AG08395 (cell line): ENCODE measurements around the gene MRTFB.

Experiments used
- DNase-seq: peaks from one replicate; pipeline ENCODE4 v3.0.0; 2012; ENCODE audit warnings: mixed read lengths, low spot score

Gene MRTFB

DNA sequence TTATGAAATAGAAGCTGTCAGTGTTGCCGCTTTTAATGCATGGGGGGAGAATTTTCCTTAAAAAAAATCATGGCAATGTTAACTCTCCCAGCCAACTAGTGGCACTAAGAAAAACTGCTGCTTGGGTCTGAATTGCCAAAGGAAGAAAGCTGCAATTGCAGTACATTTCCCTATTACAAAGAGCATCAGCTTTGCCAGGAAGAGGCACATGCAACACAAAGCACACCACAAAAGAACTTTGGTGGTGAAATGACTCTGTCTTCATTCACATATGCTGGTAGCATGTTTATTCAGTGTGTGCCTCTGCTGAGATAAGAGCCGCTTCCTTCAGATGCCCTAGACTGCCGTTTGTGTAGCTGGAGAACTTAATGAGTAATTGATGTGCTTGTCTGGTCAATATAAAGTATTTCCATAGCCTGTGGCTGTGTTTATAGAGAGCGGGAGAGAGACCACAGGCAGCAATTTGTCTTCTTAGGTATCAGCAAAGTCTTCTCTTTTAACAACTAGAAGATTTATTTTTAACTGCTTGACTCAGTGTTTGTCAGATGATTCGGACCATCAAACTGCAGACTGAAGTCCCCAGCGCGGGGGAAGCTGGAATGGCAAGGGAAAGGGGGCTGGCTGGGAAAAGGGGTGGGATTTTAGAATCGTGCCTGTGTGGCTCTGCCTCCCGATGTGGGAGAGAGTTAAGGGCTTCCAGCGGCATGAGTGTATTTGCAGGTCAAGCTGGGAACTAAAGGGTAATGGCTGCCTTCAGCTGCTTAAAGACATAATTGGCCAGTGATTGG lies 115.1 kb downstream of the MRTFB start:
- DNase-seq: peak; percentile 49

DNA sequence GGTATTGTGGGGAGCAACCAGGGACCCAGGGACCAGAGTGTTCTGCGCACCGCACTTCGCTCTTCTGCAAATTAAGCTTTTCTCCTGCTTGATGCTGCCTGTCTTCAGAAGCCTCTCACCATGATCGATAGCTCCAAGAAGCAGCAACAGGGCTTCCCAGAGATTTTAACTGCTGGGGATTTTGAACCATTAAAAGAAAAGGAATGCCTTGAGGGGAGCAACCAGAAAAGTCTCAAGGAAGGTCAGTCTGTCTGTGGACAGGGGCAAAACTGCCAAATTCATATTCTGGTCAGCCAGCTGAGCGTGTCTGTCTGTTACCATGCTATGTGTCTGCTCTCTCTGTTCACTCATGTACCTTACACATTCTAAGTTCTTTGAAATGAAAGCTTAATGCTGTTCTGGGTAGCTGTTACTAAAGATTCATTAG lies 115.7 kb downstream of the MRTFB start:
- DNase-seq: no peak

DNA sequence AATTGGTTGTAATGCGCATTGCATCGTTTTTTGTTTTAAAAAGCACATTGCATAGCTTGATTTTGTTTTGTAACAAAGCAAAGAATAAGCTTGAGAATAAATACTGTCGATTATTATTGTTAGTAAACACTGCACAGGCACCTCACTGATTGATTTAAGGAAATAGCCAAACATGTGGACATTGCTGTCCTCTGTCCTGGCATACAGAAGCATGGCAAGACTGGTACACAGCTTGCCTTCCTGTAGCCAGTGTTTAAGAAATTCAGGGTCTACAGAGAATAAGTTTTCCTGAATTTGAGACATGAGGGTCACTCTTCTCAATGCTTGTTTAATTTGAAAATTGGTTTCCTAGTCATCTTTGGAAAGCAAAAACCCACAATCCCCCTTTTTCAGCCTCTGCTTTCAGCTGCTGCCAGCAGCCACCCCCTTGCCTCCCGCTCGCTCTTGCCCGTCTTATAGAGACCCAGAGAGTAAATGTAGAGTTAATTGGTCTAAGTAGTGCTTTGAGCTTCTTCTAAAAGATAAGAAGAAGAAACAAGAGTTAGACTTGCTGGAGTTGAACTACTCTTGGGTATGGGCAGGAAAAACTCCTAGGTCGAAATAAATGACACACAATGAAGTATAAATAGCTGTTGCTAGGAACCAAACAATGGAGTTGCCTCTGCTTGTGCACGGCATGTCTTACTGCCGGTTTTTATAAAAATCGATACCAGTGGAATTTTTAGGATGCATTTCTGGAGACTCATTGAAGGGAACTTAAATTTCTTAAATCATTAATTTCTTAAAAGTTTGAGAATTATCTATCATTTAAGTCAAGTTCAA lies 116.6 kb downstream of the MRTFB start:
- DNase-seq: no peak

DNA sequence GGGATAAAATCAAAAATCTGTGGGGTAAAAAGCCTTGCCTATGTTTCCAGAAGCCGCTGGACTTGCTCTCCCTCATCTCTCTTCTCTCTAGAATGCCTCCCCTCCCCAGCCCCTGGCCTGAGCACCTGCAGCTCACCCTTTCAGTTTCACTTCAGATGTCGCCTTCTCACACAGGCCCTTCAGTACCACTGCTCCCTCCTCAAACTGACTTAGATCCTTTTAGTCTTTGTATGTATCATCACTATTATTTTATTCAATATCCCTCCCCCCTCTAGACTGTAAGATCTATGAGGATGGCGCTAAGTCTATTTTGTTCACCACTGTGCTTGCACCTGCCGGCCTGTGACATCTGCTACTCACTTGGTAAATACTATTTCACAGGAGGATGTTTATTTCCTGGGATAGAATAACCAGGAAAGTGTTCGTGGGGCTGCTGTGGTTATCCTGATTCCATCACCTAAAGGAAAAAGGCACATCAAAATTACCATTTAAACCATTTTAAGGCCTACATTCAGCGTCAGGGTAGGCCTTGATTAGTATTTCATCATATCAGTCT lies 122.3 kb downstream of the MRTFB start:
- no peak for DNase-seq

DNA sequence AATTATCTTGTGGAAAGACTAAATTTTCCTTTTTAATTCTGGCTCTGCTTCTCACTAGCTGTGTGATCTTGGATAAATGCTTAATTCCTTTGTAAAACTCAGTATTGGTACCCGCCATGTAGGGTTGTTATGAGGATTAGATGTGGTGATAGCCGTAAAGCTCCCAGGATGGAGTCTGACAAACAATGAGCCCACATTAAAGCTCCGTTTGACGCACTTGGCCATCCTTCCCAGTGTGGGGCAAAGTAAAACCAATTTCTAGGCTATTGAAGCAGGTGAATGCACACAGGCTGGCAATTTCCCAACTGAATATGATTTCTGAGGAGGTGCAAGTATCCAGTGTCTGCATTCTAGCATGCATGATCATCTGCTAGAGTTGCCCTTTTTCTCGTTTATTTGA lies 123.6 kb downstream of the MRTFB start:
- no peak for DNase-seq

DNA sequence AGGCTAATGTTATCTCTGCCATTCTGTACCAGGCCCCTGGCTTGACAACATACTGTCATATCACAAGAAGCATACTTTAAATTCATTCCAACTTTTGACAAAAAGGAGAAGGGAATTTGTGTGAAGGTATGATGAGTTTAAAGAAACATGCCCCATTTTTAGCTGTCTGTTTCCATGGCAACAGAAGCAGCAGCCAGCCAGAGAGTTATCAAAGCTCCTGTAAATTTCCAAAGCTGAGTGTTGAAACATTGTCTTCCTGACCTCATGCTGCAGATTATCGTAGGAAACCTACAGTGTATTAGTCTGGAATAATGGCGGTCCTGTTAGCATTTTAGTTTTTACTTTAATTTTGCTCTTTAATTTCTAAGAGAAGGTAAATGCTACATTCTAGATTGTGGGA lies 124.9 kb downstream of the MRTFB start:
- DNase-seq: no peak

DNA sequence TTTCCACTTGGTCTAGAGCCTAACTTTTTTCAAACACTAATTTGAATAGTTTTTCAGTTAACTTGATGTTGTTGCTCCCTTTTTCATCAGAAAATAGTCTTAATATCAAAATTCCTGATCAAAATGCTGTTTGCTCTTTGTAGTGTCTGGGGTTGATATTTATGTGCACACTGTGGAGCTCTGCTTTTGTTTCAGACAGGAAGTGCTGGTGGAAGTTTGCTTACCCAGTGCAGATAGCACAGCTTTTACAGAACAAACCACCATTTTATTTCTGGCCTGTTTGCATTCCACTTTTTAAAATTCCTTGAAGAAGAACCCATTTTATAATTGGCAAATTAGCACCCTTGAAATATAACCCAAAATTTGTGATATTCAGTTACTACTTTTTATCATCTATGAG lies 125.4 kb downstream of the MRTFB start:
- no peak for DNase-seq

DNA sequence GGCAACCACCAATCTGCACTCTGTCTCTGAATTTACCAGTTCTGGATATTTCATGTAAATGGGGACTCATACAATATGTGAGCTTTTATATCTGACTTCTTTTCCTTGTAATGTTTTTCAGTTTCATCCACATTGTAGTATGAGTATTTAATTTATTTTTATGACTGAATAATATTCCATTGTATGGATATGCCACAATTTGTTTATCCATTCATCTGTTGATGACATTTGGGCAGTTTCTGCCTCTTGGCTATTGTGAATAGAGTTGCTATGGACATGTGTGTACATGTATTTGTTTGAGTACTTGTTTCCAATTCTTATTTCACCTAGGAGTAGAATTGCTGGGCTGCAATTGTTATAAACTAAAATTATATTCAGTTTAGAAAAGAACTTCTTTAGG lies 126.9 kb downstream of the MRTFB start:
- no peak for DNase-seq

DNA sequence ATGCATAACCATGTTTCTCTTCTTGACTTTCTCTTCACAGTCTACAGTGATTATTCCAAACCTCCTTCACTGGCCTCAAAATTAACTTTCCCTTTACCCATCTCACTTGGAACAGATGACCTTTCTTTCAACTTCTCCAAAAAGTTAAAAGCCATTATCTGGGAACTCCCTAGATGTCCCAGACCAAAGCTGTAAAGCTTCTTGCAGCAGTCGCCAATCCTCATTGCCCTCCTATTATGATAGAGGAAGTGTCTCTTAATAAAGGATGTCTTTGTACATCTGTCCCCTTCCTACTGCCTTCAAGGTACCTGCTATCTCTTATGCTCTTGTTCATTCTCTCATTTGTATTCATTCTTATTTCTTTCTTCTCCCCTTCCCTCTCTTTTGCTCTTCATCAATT lies 127.5 kb downstream of the MRTFB start:
- DNase-seq: no peak

DNA sequence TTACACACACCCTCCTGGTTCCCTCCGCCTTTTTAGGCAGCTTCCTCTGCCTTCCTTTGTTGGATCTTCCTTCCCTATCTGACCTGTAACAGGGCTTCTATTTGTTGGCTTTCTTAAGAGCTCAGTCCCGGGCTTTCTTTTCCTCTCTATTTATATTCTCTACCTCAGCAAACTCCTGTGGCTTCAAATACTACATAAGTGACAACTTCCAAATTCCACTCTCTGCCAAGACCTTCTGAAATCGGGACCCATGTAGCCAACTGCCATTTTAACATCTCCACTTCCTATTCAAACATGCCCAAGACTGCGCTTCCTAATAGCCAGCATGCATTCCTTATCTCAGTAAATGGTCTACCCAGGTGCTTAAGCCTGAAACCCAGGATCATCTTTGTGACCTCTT lies 128.1 kb downstream of the MRTFB start:
- no peak for DNase-seq

DNA sequence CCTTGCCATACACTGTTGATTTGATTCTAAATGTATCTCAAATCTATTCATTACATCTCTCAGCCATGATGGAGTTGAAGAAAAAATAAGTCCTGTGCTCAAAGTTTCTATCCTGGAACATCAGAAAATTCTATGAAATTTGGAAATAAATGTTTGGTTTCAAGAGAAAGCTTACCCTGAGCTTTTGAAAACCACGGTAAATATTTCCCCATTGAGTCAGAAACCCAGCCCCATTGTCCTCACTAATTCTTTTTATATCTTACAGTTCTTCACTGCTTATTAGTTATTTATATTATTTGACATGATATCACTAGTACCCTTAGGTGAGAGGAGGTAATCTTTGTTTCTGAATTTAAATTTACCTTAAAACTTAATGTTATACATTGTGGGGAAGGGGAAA lies 128.5 kb downstream of the MRTFB start:
- peak; percentile 50 for DNase-seq

DNA sequence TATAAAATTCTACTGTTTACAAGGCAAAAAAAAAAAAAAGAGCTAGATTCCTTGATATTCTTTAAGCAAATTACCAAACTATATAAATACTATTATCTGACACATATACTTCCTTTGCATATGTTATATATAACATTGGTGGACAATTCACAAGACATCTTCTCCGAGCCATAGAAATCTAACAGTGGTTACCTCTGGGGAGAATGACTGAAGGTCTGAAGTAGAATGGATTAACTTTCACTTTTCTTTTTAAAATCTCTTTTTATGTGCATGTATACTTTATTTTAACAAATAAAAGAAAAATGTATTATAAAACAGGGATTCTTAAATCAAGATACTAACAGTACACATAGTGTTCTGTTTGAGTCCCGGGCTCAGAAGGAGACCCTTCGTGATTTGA lies 131.0 kb downstream of the MRTFB start:
- DNase-seq: no peak

DNA sequence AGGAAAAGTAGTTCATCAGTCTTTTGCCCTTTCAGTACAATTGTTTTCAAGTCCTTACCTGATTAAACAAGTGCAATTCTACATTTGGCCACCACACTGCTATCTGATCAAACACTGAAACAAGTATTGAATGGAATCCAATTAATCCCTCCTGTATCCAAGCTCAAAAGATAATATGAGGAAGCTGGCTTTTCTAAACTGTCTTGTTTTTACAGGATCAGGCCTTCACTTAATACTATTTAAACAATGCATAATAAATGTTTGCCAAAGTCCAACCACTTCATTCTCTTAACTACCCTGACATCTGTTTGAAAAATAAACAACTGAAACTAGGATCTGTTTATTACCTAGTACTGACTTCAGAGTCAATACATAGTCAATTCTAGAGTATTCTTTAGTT lies 131.6 kb downstream of the MRTFB start:
- peak; percentile 20 for DNase-seq

DNA sequence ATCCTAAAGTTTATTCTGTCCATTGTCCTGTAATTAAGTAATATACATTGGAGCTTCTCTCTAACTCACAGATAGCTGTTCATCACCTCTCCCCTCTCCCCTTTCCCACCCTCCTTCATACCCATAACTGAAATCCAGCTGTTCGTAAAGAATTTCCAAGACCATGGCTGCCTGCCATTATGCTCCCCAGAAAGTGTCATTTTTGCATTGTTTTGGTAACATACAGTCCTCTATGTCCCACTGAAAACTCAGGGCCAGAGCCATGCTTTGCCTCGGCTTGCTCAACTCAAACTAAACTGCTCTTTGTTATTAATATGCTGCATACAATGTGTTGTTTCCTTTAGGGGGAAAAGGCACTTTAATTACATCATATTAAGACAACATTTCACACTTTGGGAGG lies 132.0 kb downstream of the MRTFB start:
- no peak for DNase-seq

DNA sequence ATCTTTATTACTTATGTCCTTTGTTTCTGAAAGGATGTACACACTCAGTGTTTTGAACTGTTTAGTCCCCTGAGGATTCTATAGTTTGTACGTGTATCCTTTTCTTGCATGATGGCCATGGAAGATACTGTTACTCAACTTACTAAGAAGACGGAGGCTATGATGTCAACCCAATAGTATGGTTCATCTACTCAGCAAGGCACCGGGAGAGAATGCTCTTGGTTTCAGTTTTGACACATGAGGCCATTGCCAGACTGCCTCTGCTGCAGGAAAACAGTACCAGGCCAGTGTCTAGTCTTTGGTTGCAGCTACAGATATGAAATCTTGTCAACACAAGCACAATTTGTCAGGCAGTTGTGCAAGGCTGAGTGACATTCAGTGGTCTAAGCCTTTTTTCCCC lies 134.5 kb downstream of the MRTFB start:
- no peak for DNase-seq

DNA sequence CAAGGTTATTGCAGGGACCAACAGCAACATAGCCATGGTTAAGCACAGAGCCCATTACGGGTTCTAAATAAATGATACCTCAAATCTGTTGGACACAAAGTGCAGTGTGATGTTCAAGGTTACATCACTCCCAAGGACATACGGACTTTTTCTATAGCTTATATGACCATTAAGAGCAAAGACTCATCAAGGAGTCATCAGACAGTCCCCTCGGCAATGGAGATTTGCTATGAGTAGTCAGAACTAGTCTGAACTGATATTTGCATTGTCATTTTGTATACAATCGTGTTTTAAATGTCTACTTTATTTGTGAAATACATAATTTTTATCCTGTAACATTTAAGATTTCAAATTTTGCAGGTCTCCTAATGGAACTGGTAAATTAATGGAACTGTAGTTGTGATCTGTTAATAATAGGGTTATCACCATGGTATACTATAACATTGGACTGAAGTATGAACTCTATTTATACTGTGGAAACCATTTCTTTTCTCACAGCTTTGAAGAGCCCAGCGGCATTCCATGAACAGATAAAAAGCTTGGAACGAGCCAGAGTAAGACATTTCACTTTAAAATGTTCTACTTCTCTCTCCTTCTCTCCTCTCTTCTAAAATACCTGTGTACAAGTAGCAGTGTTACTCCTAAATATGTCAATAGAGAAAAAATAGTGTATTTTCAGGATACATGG lies 140.9 kb downstream of the MRTFB start:
- DNase-seq: no peak

DNA sequence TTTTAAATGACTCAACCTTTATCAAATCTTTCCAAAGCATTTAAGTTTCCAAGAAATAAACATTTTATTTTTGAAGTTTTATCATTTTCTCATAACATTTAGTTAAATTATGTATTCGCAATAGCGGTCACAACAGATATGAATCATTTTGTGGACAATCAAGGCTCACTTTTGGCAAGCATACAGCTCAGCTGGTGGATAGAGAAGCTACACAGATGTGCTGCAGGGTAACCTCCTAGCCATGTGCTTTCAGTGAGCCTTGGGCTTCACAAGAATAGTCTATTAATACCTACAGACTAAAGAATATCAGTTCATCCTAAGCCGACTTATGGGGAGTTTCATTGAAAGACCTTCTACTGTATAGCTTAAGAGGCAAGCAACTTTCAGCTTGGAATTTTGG lies 144.8 kb downstream of the MRTFB start:
- DNase-seq: no peak

DNA sequence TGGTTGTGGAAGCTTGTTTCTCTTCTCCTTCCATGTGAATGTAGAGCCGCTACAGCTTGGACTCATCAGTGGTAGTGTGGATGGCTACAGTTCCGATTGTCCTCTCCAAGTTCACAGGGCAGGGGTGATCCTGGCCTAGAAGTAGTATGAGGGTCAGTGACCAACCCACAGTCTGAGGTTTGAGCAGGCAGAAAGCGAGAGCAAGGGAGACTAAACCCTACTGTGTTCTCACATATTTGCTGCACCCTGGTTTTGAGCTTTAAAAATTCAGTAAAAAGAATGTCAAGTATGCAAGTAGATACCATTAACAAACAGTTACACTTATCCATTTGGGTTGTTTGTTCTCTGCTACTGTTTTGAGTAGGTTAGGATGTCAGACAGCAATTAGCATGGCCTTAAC lies 148.9 kb downstream of the MRTFB start:
- DNase-seq: no peak

DNA sequence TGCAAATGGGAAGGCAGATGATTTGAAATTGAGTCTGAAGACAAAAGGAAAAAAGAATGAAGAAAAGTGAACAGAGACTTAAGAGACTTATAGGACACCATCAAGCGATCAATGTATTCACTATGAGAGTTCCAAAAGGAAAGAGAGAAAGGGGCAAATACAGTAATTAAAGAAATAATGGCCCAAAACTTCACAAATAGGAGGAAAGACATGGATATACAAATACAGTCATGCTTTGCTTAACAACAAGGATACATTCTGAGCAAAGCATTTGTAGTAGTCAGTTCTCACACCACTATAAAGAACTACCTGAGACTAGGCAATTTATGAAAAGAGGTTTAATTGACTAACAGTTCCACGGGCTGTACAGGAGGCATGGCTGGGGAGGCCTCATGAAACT lies 152.5 kb downstream of the MRTFB start:
- DNase-seq: no peak

DNA sequence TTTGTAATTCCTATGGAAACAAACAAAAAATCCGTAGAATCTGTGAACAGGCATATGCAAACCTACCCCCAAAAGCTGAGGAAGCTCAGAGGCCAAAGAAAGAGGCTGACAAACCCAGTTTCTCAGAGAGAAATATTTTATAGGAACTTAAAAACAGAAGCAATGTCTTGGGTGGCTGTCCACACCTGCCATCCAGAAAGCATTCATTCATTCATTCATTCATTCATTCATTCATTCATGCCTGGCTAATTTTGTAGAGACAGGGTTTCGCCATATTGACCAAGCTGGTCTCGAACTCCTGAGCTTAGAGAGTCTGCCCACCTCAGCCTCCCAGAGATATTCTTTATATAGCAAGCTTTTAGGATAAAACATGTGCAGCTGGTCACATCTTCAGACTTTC lies 154.3 kb downstream of the MRTFB start:
- DNase-seq: no peak

DNA sequence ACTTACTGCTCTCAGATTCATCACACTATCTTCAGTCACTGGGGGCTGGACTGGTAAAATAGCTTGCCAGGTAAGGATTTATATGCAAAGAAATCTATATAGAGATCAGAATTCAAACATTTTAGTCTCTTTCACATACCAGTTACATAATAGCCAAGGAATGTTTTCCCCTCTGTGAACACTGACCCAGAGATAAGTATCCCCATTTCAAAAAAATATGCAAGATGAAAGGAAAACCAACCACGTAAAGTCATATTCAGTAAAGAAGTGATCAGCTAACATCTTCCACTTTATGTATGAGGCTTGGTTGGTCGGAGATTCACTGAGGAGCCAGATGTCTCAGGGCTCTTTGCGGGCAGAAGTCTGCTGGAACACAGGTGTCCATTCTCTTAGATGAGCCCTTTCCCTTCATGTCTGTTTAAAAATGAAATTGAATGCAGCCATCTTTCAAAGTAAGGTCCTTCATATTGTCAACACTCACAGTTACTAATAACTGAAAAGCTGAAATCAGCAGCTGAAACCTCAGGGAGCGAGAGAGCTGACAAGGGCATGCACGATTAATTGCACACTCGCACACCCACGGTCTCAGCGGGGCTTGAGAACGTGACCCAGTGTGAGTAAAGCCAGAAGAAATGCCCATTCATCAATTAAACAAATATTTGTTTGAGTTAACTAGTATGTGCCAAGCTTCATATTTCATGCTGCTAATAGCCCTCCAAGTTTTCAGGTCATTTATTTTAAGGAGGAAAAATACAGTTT lies 161.2 kb downstream of the MRTFB start:
- no peak for DNase-seq

DNA sequence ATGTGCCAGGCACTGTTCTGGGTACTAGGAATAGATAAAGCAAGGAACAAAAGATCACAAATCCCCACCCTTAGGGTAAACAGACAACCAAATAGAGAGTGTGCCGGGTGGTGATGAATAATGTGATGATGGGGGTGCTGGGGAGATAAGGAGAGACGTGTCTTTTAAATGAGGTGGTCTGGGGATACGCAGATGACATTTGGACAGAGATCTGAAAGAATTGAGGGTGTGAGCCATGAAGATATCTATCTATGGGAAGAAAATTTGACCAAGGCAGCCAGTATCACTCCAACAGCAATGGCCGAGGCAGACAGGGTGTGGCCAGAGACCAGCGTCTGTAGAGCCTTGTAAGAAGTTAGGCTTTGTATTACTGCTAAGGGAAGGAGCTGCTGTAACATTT lies 165.3 kb downstream of the MRTFB start:
- DNase-seq: no peak
